OCI-LY3 (cell line): ENCODE measurements around the gene EPB41L5.

Experiments used
- H2AFZ ChIP-seq: fragments of 200-600, 300-600 bp; shearing (Covaris generic); 2 replicates; pipeline ENCODE4 v1.6.0; 2014; ENCODE audit warnings: antibody characterized with exemption, low read depth, low read length
- H3K27ac ChIP-seq: fragments of 200-600, 300-600 bp; sonication (generic); 2 replicates; pipeline ENCODE4 v1.5.1; 2014; ENCODE audit warnings: mild to moderate bottlenecking, low read length, moderate library complexity, mixed read lengths
- H3K27me3 ChIP-seq: fragments of 200-600, 300-600 bp; sonication (generic); 2 replicates; pipeline ENCODE4 v1.6.1; 2014; ENCODE audit warnings: low read depth, low read length, mixed read lengths
- H3K36me3 ChIP-seq: fragments of 200-600, 300-600 bp; sonication (generic); replicated peaks from 2 replicates; pipeline ENCODE3; 2014; ENCODE audit warnings: low read depth, low read length, mixed read lengths
- H3K4me1 ChIP-seq: fragments of 300-600, 200-600 bp; sonication (generic); 2 replicates; pipeline ENCODE4 v1.6.1; 2014; ENCODE audit warnings: low read length, mixed read lengths
- H3K4me2 ChIP-seq: fragments of 200-600, 300-600 bp; sonication (generic); 2 replicates; pipeline ENCODE4 v1.6.1; 2014; ENCODE audit warnings: low read length, mixed read lengths
- H3K4me3 ChIP-seq: fragments of 300-600, 200-600 bp; sonication (generic); 2 replicates; pipeline ENCODE4 v1.5.1; 2014; ENCODE audit warnings: antibody characterized with exemption, mild to moderate bottlenecking, low read length, moderate library complexity
- H3K79me2 ChIP-seq: fragments of 300-600, 200-600 bp; shearing (Covaris generic); 2 replicates; pipeline ENCODE4 v1.6.1; 2014; ENCODE audit warnings: mild to moderate bottlenecking, low read length, mixed read lengths
- H3K9ac ChIP-seq: fragments of 300-600, 200-600 bp; shearing (Covaris generic); 2 replicates; pipeline ENCODE4 v1.6.0; 2014; ENCODE audit warnings: mild to moderate bottlenecking, low read length, moderate library complexity
- H3K9me3 ChIP-seq: fragments of 200-600, 300-600 bp; shearing (Covaris generic); 2 replicates; pipeline ENCODE4 v1.6.1; 2014; ENCODE audit warnings: low read length, mixed read lengths; ENCODE audit not compliant: insufficient read depth
- H4K20me1 ChIP-seq: fragments of 200-600, 300-600 bp; sonication (generic); 2 replicates; pipeline ENCODE4 v1.6.1; 2016; ENCODE audit warnings: low read length, mixed read lengths; ENCODE audit not compliant: insufficient read depth
- EZH2phosphoT487 ChIP-seq: fragments of 200-600 bp; shearing (Covaris generic); IDR thresholded peaks from 2 replicates; pipeline ENCODE4 v1.6.1; 2018; ENCODE audit warnings: antibody characterized with exemption, mixed run types, low read depth
- TF ChIP-seq, protein P1 (sequence below): fragments of 200-600, 300-600 bp; sonication (generic); IDR thresholded peaks from 2 replicates; pipeline ENCODE4 v1.5.1; 2014; ENCODE audit warnings: antibody characterized with exemption, low read length, low read depth

The EPB41L5 gene

DNA sequence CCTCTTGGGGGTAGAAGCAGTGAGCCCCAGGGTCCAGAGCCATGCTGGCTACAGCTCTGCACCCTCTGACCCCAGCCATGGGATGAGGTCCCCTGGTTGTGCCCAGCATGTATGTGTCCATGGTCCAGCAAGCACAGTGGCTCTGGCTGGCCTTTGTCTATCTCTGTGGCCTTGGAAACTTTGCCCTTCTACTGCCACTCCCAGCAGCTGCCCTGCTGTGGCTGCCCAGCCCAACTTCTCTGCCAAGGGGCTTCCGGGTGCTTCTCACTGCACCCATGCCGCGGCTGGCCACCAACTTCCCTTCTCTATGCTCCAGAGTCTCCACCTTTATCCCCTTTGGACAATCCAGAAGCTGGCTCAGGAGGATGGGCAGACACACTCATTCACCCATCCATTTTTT is 191.5 kb downstream of the EPB41L5 start:
- Histone ChIP-seq H3K9ac (no peak overlapping the region), H3K9me3 (no peaks in the 10 kb centered on the region), H4K20me1 (no peaks in the 10 kb centered on the region), H3K4me2 (no peak overlapping the region), H3K79me2 (no peaks in the 10 kb centered on the region), H3K27ac (no peak overlapping the region), H3K4me3 (no peak overlapping the region), H3K27me3 (no peaks in the 10 kb centered on the region), H3K4me1 (no peaks in the 10 kb centered on the region), H3K36me3 (no peaks in the 10 kb centered on the region), H2AFZ (no peak overlapping the region)
- TF ChIP-seq, protein P1, sequence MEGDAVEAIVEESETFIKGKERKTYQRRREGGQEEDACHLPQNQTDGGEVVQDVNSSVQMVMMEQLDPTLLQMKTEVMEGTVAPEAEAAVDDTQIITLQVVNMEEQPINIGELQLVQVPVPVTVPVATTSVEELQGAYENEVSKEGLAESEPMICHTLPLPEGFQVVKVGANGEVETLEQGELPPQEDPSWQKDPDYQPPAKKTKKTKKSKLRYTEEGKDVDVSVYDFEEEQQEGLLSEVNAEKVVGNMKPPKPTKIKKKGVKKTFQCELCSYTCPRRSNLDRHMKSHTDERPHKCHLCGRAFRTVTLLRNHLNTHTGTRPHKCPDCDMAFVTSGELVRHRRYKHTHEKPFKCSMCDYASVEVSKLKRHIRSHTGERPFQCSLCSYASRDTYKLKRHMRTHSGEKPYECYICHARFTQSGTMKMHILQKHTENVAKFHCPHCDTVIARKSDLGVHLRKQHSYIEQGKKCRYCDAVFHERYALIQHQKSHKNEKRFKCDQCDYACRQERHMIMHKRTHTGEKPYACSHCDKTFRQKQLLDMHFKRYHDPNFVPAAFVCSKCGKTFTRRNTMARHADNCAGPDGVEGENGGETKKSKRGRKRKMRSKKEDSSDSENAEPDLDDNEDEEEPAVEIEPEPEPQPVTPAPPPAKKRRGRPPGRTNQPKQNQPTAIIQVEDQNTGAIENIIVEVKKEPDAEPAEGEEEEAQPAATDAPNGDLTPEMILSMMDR: no peak
- TF ChIP-seq EZH2phosphoT487: no peak

DNA sequence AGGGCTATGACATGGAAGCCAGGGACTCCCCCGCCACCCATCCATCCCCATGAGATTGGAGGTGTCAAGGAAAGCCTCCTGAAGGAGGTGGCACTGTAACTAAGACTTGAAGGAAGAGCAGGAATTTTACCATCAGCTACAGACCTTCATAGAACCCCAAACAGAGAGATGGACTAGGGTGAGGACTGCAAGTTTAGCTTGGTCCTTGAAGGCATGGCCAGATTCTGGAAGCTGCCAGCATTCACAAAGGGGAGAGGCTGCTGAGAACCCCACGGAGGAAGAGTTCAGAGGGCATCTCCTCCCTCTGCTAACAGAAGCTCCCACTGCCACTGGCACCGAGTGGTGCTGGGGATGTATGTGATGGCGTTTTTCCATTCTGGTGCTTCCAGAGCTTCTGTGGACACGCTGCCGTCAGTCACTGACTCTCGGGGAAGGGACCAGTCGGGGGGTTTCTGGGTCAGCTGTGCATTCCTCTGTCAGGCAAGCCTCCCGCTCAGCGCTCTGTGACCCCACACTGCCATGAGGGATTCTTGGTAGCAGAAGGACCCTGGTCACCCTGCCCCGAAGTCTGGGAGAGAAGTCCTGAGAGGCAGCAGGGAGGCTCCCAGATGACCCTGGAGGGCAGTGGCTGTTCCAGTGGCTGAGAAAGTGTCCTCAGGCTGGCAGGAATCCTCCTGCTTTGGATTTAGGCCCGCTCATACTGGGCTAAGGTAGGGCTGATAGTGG is 192.2 kb downstream of the EPB41L5 start:
- Histone ChIP-seq H3K27ac (no peak overlapping the region), H2AFZ (no peak overlapping the region), H3K9me3 (no peaks in the 10 kb centered on the region), H3K27me3 (no peaks in the 10 kb centered on the region), H3K4me3 (no peak overlapping the region), H3K36me3 (no peaks in the 10 kb centered on the region), H4K20me1 (no peaks in the 10 kb centered on the region), H3K79me2 (no peaks in the 10 kb centered on the region), H3K4me1 (no peaks in the 10 kb centered on the region), H3K4me2 (no peak overlapping the region), H3K9ac (no peak overlapping the region)
- TF ChIP-seq EZH2phosphoT487: no peak
- TF ChIP-seq, protein P1: no peak

DNA sequence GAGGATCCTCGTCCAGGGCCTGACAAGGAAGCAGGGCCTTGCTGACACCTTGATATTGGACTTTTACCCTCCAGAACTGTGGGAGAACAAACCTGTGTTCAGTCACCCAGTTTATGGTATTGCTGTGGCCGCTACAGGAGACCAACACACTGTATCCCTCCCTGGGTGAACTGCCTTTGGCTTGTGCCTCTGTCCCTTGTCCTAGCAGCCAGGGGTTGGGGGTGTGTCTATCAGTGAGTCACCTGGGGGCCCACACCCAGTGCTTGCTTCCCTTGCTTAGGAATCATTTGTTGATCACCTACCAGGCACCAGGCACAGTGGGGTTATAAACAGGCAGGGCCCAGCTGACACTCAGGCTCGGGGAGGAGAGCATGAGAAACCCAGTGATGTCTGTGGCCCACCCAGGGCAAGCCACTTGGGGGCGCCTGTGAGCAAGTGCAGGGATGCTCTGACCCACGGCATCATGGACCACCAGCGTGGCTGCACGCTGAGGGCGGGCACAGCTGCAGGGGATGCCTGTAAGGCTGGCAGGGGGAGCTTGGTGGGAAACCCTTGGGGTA is 193.2 kb downstream of the EPB41L5 start:
- H2AFZ ChIP-seq: no peak overlapping the region
- H3K27me3 ChIP-seq: no peaks in the 10 kb centered on the region
- no peak overlapping the region for H3K4me2 ChIP-seq
- H3K4me3 ChIP-seq: no peak overlapping the region
- no peak overlapping the region for H3K27ac ChIP-seq
- no peaks in the 10 kb centered on the region for H3K4me1 ChIP-seq
- no peak overlapping the region for H3K9ac ChIP-seq
- TF ChIP-seq EZH2phosphoT487: no peak
- TF ChIP-seq, protein P1: peak; percentile 67
- no peaks in the 10 kb centered on the region for H3K79me2 ChIP-seq
- H3K9me3 ChIP-seq: no peaks in the 10 kb centered on the region
- H3K36me3 ChIP-seq: no peaks in the 10 kb centered on the region
- H4K20me1 ChIP-seq: no peaks in the 10 kb centered on the region

DNA sequence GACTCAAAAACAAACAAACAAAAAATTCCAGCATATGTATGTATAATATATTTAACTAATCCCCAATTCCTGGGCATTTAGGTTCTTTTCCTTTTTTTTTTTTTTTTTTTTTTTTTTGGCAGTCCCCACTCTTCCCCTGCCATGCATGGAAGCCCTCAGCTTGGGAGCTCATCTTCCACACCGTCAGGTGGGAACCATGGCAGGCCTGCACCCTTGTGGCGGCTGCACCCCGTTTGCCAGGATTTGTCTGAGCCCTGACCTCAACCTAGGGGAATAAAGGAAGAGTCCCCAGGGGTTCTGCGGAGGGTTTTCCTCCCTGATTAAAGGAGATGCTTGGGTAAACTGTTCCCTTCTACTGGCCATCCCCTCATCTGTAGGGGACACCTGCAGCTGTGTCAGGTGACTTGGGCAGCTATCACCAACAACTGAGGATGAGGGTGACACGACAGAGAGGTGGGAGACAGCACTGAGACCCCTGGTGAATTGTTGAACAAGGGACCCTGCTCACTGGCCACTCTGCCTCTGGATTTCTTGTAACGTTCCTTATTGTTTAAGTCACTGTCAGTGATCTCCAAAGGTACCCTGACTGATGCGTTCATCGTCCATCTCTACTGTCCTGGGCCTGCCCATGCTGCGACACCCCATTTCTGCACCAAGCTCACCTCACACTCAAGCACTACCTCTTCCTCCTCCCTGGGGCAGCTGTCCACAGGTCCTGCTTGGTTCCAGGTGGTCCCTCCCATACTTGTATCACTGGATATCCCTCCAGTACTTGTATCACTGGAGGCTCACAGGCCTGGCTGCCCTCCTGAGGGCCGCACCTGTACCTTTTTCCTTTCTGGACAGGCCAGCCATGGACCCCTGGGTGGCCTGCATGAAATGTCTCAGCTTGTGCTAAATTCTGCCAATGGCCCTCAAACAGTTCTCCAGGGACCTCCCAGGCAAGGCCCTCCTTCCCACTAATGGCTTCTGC is 195.8 kb downstream of the EPB41L5 start:
- TF ChIP-seq EZH2phosphoT487: no peak
- TF ChIP-seq, protein P1: no peak
- no peaks in the 10 kb centered on the region for H3K9me3 ChIP-seq
- H3K27me3 ChIP-seq: no peaks in the 10 kb centered on the region
- no peaks in the 10 kb centered on the region for H4K20me1 ChIP-seq
- no peaks in the 10 kb centered on the region for H3K79me2 ChIP-seq
- no peaks in the 10 kb centered on the region for H3K36me3 ChIP-seq
- H3K4me1 ChIP-seq: no peaks in the 10 kb centered on the region
- H2AFZ ChIP-seq: no peak overlapping the region
- H3K9ac ChIP-seq: no peak overlapping the region
- no peak overlapping the region for H3K27ac ChIP-seq
- no peak overlapping the region for H3K4me3 ChIP-seq
- H3K4me2 ChIP-seq: no peak overlapping the region
